ENCODE data around the gene TRAK1.

The TRAK1 gene

DNA sequence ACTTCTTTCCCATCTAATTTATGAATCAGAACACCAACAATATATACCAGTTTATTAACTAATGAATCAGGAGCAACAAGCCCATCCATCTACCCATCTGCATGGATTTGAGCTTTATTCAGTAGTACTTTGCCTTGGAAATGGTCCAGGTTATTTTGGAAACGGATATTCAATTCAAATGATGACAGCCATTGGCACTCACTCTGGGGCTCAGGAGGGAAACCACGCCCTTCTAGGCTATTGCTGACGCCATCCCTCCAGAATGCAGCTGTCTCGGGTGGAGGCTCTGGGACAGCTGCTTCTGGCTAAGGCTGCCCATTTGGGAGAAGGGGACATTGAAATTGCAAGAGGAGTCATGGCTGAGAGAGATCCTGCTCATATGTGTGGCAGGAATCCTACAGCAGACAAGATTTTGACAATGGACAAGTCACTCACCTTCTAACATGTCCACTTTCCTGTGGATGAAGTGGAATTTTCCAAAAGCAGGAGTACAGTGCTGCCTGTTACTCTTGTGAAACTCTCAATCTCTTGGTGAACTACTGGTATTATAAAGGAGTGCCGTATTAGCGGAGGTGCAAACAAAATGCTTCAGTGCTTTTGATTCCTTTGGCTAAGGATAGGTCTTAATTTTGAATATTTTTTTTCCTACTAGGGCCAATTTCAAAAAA lies 29.3 kb upstream of the TRAK1 start:
- TF ChIP-seq GATA3 (IDR thresholded peaks at IDR 0.05; ENCODE audit: low read depth, low read length) = no peak
- TF ChIP-seq GATA2 (IDR thresholded peaks at IDR 0.05; ENCODE audit: low read depth, low read length) = no peak

DNA sequence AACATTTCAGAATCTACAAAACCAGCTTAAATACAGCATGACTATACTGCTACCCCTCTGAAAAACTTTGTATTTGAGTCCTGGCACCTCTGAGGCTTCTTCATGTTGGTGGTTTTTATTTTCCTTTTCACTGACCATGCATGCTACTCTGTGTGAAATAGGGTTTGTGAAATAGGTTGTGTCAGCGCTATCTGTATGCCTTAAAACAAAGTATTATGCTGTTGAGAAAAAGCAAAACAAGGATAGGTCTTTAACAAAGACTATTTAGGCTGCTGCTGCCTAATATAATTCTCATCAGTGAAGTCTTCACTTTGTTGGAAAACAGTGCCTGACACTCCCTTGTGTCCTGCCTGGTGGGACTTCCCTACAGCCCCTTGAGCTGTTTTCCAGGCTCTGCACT lies 28.7 kb upstream of the TRAK1 start:
- TF ChIP-seq GATA3 (IDR thresholded peaks at IDR 0.05; ENCODE audit: low read depth, low read length) (no peak), GATA2 (IDR thresholded peaks at IDR 0.05; ENCODE audit: low read depth, low read length) (no peak)

DNA sequence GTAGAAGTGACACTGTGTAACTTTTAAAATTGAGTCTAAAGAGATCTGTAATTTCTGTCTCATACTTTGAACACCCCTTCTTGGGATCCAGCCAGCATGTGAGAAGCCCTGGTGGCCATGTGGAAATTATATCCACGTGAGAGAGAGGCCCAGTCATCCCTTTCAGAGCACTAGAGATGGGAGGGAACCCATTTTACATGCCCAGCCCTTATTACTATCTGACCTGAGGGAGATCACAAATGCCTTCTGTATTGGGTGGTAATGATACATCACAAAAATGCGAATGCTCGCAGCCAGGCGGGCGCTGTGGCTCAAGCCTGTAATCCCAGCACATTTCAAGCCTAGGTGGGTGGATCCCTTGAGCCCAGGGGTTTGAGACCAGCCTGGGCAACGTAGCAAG lies 27.3 kb upstream of the TRAK1 start:
- TF ChIP-seq GATA3 (IDR thresholded peaks at IDR 0.05; ENCODE audit: low read depth, low read length) = no peak
- TF ChIP-seq GATA2 (IDR thresholded peaks at IDR 0.05; ENCODE audit: low read depth, low read length) = no peak

DNA sequence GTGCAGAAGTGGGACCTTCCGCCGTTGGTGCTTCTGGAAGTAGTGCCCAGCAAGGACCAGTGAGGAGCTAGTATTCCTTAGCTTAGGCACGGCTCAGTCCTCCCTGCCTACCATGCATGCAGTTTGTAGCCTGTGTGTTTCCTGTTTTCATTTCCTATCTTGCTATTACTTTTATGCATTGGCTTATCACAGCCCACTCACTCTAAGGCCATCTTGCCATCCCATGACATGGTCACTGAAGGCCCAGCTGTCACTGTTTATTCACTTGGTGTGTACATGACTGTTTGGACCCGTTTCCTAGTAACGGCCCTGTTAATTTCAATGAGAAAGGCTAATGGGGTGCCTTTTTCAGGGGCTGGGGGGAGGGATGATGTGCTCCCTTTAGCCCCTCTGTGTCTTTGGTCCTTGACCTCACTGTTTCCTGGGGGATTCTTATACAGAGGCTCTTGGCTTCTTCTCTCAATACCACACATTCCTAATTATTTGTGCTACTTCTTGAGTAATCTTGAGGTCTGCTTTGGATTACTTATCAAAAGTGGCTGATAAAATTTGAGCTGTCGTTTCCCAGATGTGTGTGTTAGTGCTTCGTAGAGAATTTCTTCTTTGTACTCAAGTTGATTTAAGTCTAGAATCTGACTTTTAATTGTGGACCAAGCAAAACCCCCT lies 24.5 kb upstream of the TRAK1 start:
- TF ChIP-seq GATA2 (IDR thresholded peaks at IDR 0.05; ENCODE audit: low read depth, low read length) (no peak), GATA3 (IDR thresholded peaks at IDR 0.05; ENCODE audit: low read depth, low read length) (no peak)

DNA sequence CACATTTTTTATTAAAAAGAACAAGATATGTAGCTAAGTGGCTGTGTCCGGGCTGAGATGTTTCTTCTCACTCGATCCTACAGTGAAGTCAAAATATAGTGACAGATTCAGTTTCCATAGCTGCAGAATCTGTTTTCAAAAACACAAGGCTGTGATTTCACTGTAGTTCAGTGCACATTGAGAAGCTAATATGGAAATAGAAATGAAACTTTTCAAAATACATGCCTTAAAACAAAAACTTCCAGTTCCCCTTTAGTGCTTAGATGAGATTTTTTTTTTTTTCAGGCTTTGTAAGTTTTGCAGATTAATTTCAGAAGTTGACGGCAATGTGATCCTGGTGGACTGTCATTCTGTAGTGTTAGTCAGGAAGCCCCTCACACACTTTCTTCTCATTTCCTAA lies 23.8 kb upstream of the TRAK1 start:
- no peak for TF ChIP-seq GATA3 (IDR thresholded peaks at IDR 0.05; ENCODE audit: low read depth, low read length)
- no peak for TF ChIP-seq GATA2 (IDR thresholded peaks at IDR 0.05; ENCODE audit: low read depth, low read length)

DNA sequence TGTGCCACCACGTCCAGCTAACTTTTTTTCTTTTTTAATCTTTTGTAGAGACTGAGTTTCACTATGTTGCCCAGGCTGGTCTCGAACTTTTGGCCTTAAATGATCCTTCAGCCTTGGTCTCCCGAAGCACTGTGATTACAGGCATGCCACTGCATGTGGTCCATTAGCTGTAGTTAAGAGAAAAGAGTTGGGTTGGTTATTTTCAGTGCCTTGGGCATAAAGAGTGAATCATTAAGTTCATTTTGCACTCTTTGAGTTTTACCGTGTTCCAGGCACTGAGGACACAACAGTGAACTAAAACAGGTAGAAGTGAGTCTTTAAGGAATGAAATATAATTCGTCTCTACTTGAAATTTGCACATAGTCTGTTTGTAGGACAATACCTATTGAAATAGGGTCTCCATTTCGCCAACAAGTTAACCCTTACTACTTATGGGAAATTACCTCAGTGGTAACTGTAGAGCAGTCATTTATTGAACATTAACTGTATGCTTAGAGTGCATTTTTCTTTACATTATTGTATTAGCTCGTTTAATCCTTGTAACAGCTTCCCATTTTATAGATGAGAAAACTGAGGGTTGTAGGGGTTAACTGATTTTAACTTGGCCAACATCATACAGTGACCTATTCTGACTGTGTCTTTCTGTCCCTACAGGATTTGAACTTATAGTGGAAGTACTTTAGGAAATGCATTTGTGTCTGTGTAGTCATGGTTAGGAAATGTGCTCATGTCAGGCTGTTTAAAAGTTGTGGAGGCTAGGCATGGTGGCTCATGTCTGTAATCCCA lies 22.7 kb upstream of the TRAK1 start:
- TF ChIP-seq GATA2 (IDR thresholded peaks at IDR 0.05; ENCODE audit: low read depth, low read length) = no peak

DNA sequence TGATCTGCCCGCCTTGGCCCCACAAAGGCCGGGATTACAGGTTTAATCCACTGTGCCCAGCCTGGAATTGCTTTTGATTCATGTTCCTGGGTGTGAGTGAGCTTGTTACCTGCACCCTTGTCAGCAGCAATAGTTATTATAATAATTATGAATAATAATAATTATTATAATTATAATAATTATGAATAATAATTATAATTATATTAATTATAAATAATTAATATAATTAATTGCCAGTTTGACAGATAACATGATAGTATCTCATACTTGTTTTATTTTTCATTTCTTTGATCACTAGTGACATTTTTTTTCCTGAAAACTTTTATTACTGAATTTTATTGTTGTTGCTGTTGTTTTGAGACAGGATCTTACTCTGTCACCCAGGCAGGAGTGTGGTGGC lies 21.1 kb upstream of the TRAK1 start:
- TF ChIP-seq GATA3 (IDR thresholded peaks at IDR 0.05; ENCODE audit: low read depth, low read length) = no peak

DNA sequence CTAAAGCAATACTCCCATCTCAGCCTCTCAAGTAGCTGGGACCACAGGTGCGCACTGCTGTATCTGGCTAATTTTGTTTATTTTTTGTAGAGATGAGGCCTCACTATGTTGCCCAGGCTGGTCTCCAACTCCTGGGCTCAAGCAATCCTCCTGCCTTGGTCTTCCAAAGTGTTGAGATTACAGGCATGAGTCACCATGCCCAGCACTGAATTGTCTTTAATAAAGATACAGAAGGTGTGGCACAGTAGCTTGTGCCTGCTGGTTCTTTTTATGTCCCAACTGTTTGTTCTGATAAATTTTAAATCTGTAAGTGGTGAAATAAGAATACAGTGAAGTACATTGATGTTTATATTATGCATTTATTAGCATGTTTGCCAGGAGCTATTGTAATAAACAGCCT lies 20.6 kb upstream of the TRAK1 start:
- TF ChIP-seq GATA2 (IDR thresholded peaks at IDR 0.05; ENCODE audit: low read depth, low read length) (no peak), GATA3 (IDR thresholded peaks at IDR 0.05; ENCODE audit: low read depth, low read length) (no peak)

DNA sequence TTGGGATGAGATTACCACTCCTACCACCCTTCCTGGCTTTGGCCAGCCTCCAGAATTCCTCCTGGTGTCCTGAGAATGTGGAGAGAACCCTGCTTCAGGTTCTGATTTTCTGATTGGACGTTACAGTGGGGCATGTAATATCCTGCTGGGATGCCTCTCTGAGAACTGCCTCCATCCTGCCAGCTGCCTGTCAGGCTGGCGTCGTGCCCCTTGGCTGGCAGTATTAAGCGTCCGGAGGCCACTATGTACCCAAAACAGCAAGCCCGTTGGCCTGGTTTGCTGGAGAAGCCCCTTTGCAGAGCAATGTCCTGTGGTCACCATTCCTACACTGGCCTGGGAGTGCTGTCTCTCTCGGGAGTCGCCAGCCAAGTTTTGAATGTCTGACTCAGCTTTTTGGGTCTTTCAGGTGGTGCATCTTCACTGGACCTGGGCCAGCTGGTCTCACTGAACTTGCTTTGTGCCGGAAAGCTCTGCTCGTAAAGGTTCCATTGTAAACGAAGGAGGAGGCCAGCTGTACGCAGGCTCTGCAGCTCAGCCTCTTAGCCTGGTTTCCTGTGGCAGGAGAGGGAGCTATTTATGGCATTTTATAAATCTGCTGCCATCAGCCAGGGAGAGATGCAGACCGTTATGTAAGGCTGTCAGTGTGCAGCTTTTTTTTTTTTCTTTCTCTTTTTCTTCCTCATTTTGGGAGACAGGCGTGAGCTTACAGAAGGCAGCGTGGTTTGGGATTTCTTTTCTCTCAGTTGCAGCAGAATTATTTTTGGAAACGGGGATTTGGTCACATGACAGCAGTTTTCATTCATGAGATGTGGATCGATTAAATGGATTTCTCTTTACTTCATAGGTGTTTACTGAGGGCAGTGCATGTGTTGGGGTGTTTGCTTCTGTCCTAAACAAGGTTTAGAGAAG lies 19.0 kb upstream of the TRAK1 start:
- TF ChIP-seq GATA3 (IDR thresholded peaks at IDR 0.05; ENCODE audit: low read depth, low read length) (no peak), GATA2 (IDR thresholded peaks at IDR 0.05; ENCODE audit: low read depth, low read length) (no peak)

DNA sequence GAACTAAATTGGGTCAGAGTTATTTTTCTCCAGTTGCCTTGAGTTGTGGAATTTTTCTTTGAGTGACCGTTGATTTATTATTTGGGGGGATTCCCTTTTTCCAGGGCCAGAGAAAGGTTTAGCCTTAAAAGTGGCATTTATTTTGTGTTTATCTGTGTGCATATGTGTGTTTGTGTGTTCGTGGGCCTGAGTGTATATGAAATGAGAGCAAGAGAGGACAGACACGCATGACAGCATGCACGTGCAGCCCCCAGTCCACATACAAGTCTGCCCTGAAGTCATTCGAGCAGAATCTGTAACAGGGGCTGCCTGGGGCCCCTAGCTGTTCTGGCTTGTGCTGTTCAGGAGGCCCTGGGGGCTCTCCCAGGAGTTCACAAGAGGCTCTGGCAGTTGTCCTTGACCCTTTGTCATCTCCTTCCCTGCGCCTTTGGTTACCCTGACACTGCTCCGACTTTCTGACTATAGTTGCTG lies 18.3 kb upstream of the TRAK1 start:
- TF ChIP-seq GATA3 (IDR thresholded peaks at IDR 0.05; ENCODE audit: low read depth, low read length) (no peak), GATA2 (IDR thresholded peaks at IDR 0.05; ENCODE audit: low read depth, low read length) (no peak)

DNA sequence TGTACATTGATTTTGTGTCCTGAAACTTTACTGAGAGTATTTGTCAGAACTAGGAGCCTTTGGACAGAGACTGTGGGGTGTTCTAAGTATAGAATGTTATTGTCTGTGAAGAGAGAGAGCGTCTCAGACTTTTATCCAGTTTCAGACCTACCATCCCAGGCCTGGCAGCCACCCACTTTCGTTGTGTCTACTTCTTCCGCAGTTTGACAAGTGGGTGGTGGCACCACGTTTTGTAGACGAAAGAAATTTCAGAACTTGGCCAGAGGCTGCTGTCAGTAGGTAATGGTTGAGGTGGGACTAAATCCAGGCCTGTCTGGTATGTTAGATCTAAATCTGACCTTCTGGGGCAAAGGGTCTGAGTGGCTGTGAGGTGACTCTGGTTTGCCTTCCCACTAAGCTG lies 13.4 kb upstream of the TRAK1 start:
- TF ChIP-seq GATA2 (IDR thresholded peaks at IDR 0.05; ENCODE audit: low read depth, low read length) (no peak), GATA3 (IDR thresholded peaks at IDR 0.05; ENCODE audit: low read depth, low read length) (no peak)

DNA sequence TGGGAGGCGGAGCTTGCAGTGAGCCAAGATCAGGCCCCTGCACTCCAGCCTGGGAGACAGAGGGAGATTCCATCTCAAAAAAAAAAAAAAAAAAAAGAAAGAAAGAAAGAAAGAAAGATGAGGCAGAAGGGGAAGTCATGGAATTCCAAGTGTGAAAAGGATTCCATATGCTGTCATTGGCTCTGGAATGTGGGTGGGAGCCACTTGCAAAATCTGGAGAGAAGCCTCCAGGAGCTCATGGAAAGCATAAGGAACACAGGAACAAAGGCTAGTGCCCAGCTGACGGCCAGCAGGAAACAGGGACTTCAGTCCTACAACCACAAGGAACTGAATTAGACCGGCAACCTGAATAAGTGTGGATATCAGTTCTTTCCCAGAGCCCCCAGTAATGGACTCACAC lies 12.5 kb upstream of the TRAK1 start:
- no peak for TF ChIP-seq GATA3 (IDR thresholded peaks at IDR 0.05; ENCODE audit: low read depth, low read length)
- TF ChIP-seq GATA2 (IDR thresholded peaks at IDR 0.05; ENCODE audit: low read depth, low read length) = no peak

DNA sequence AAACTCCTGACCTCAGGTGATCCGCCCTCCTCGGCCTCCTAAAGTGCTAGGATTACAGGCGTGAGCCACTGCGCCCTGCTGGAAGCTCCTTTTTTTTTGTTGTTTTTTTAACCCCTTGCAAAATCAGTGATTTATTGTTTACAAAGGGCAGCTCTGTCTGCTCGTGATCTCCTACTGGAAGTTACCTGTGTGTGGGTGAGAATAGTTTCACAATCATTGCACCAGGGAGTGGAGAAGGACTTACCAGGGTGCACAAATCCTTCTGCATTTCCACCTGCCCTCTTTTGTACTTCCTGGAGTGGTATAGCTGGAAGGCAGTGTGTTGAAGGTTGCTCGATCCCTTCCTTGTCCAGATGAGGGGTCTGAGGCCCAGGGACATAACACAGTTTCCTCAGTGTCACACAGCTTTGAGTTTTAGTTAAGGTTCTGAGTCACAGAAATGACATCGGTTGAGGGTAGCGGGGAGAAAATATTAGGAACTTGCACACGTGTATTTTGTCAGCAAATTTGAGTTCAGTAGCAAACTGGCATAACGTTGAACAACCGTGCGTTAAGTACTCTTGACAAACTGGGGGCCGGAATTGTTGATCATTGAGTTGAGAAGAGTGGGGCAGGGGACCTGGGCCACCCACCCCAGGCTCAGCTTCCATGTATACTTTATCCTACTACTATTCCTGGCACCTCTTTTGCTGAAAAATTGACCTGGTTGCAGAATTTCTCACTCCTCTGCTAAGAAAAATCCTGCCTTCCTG lies 11.3 kb upstream of the TRAK1 start:
- TF ChIP-seq GATA3 (IDR thresholded peaks at IDR 0.05; ENCODE audit: low read depth, low read length) = no peak
- TF ChIP-seq GATA2 (IDR thresholded peaks at IDR 0.05; ENCODE audit: low read depth, low read length) = no peak

Data from SH-SY5Y (cell line).